Measurements from ENCODE around the gene BICRA.

Gene BICRA

GRCh38 chr19:47699360-47699917 lies 90.5 kb downstream of the BICRA start:
- TF ChIP-seq, protein P1, sequence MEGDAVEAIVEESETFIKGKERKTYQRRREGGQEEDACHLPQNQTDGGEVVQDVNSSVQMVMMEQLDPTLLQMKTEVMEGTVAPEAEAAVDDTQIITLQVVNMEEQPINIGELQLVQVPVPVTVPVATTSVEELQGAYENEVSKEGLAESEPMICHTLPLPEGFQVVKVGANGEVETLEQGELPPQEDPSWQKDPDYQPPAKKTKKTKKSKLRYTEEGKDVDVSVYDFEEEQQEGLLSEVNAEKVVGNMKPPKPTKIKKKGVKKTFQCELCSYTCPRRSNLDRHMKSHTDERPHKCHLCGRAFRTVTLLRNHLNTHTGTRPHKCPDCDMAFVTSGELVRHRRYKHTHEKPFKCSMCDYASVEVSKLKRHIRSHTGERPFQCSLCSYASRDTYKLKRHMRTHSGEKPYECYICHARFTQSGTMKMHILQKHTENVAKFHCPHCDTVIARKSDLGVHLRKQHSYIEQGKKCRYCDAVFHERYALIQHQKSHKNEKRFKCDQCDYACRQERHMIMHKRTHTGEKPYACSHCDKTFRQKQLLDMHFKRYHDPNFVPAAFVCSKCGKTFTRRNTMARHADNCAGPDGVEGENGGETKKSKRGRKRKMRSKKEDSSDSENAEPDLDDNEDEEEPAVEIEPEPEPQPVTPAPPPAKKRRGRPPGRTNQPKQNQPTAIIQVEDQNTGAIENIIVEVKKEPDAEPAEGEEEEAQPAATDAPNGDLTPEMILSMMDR (IDR thresholded peaks at IDR 0.05; ENCODE audit: insufficient read depth, missing control alignments) = peak; percentile 67
- FAIRE-seq (no peak), DNase-seq (ENCODE audit: insufficient read length, low spot score) (peak; percentile 76)

GRCh38 chr19:47700934-47701716 lies 92.2 kb downstream of the BICRA start:
- DNase-seq (ENCODE audit: insufficient read length, low spot score) (no peak), FAIRE-seq (no peak)
- TF ChIP-seq, protein P1 (IDR thresholded peaks at IDR 0.05; ENCODE audit: insufficient read depth, missing control alignments) = no peak

GRCh38 chr19:47701717-47702552 lies 93.0 kb downstream of the BICRA start:
- TF ChIP-seq, protein P1 (IDR thresholded peaks at IDR 0.05; ENCODE audit: insufficient read depth, missing control alignments) = no peak
- FAIRE-seq (no peak), DNase-seq (ENCODE audit: insufficient read length, low spot score) (no peak)

- FAIRE-seq (no peak), DNase-seq (ENCODE audit: insufficient read length, low spot score) (no peak)
- TF ChIP-seq, protein P1 (IDR thresholded peaks at IDR 0.05; ENCODE audit: insufficient read depth, missing control alignments) = no peak
Observed at GRCh38 chr19:47702671-47703070, 93.7 kb downstream of the BICRA start.

DNA sequence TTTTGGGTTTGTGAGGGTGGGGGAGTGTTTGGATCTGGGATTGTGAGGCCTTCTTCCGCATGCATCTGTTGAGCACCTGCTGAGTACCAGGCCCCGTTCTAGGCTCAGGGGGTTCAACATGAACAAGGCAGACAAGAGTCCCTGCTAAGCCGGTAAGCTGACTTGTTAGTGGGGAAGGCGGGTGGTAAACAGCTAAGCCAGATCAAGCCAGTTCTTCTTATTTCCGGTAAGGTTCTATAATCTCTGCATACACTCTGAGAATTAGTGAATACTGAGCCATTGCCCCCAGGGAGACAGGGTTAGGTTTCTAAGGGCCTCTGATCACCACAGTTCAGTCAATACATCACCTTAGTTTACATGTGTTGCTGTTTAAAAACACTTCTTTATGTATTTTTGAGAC lies 94.4 kb downstream of the BICRA start:
- DNase-seq (ENCODE audit: insufficient read length, low spot score) (peak; percentile 44), FAIRE-seq (peak; percentile 56)
- TF ChIP-seq, protein P1 (IDR thresholded peaks at IDR 0.05; ENCODE audit: insufficient read depth, missing control alignments) = no peak

DNA sequence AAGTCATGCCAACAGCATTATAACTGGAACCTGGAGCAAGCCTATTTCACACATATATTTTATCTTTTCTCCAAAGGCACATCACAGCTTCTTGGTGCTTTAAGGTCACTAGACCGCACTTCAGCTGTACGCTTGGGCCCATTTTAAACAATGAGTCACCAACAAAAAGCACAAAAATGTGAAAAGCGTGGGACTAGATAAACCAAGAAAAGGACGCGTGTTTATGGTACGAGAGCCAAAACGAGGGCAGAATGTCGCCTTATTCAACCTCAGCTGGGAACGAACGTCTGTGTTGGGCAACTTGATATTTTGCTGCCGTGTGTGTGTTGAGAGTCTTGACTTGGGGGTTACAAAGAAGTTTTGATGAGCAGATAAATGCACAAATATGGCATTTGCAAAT lies 95.1 kb downstream of the BICRA start:
- FAIRE-seq (no peak), DNase-seq (ENCODE audit: insufficient read length, low spot score) (no peak)
- TF ChIP-seq, protein P1 (IDR thresholded peaks at IDR 0.05; ENCODE audit: insufficient read depth, missing control alignments) = no peak
